ENCODE results near the gene LPP. TPM values are rescaled to one million over a fixed set of nuclear protein-coding genes. Genes with fewer than 3 reads are reported as not detected.

The LPP gene, protein sequence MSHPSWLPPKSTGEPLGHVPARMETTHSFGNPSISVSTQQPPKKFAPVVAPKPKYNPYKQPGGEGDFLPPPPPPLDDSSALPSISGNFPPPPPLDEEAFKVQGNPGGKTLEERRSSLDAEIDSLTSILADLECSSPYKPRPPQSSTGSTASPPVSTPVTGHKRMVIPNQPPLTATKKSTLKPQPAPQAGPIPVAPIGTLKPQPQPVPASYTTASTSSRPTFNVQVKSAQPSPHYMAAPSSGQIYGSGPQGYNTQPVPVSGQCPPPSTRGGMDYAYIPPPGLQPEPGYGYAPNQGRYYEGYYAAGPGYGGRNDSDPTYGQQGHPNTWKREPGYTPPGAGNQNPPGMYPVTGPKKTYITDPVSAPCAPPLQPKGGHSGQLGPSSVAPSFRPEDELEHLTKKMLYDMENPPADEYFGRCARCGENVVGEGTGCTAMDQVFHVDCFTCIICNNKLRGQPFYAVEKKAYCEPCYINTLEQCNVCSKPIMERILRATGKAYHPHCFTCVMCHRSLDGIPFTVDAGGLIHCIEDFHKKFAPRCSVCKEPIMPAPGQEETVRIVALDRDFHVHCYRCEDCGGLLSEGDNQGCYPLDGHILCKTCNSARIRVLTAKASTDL
- total RNA-seq (100 to 1,000 TPM; 185 to 885 (median 487) TPM), polyA plus RNA-seq (10 to 100 TPM in 1 of 3 donors, 1 to 10 TPM in 2; 8.0 to 14.6 (median 8.9) TPM)
- long read RNA-seq, donor 1, partial matches to known transcripts: 8 of 8 reads
- long read RNA-seq, donor 1, other reads (novel, unspliced or antisense): 0 of 8 reads
- long read RNA-seq, donor 2, partial matches to known transcripts: 5 of 5 reads
- long read RNA-seq, donor 2, other reads (novel, unspliced or antisense): 0 of 5 reads
- long read RNA-seq, donor 3: 0 reads
- long read RNA-seq, donor 4: 0 reads
- long read RNA-seq, donor 5, partial matches to known transcripts: 12 of 12 reads
- long read RNA-seq, donor 5, other reads (novel, unspliced or antisense): 0 of 12 reads
- long read RNA-seq, donor 6: 0 reads
- long read RNA-seq, donor 7, partial matches to known transcripts: 6 of 6 reads
- long read RNA-seq, donor 7, other reads (novel, unspliced or antisense): 0 of 6 reads
- long read RNA-seq, donor 8: 0 reads
- long read RNA-seq, donor 9: 0 reads
- long read RNA-seq, donor 10: 0 reads

DNA sequence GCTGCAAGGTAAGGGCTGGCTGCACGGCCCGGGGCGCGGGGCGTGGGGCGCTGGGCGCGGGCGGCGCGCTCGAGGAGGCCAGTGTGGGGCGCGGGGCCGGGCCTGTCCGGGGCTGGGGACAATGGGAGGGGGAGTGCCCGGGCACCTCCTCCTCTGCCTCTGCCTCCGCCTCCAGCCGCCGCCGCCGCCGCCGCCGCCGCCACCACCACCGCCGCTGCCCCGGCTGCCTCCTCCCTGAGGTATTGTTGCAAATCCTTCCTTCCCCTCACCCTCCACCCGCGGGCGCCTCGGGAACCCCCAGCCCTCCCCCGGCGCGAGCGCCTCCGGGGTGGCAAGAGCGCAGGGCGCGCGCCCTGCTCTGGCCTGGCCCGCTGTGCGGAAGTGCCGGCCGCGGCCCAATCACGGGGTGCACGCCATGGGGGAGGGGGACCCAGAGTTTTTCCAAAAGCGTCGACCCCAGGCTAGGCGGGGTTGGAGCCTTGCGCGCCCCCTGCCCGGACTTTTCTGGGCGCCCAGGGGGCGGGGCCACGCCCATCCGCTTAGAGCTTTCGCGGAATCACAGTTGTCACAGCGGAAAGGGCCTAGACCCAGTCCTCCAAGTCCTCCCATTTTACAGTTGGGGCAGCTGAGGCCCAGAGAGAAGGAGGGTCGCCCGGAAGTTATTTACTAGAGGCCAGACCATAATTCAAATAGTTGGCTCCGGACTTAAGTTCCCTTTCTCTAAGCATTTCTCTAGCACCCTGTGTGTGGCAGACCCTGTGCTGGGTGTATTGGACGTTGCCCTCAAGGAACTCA lies at the start of gene LPP:
TSS of gene LPP (plus strand) at position 144 of the 795 bp plus-strand sequence. CDS start 251,964 bp downstream, outside the sequence.
- Histone ChIP-seq H3K36me3 (no peaks in the 10 kb centered on the region), H3K27ac (peak within 1 kb of the TSS; percentile 87 to 98 (median 96)), H3K9me3 (no peaks in the 10 kb centered on the region), H3K27me3 (no peaks in the 10 kb centered on the region), H3K4me3 (peak within 1 kb of the TSS; percentile 73 to 77 (median 74)), H3K4me1 (peaks cover 33 to 74% (median 62%) of the 10 kb centered on the region in 4 donors)
- peak; percentile 85 to 91 for DNase-seq
- intact Hi-C loops (cut with DNase I; ENCODE audit: low total_unique reads): no loop called here
- 0 to 1% (median 0%) methylated on average over 15 to 65 of the region's 66 CpGs for WGBS, 5 donors
- TF ChIP-seq POLR2AphosphoS5 (IDR thresholded peaks at IDR 0.05): peak in 1 of 3 donors; percentile 56
- no peak for TF ChIP-seq EP300 (IDR thresholded peaks at IDR 0.05)
- TF ChIP-seq, protein P1, sequence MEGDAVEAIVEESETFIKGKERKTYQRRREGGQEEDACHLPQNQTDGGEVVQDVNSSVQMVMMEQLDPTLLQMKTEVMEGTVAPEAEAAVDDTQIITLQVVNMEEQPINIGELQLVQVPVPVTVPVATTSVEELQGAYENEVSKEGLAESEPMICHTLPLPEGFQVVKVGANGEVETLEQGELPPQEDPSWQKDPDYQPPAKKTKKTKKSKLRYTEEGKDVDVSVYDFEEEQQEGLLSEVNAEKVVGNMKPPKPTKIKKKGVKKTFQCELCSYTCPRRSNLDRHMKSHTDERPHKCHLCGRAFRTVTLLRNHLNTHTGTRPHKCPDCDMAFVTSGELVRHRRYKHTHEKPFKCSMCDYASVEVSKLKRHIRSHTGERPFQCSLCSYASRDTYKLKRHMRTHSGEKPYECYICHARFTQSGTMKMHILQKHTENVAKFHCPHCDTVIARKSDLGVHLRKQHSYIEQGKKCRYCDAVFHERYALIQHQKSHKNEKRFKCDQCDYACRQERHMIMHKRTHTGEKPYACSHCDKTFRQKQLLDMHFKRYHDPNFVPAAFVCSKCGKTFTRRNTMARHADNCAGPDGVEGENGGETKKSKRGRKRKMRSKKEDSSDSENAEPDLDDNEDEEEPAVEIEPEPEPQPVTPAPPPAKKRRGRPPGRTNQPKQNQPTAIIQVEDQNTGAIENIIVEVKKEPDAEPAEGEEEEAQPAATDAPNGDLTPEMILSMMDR (IDR thresholded peaks at IDR 0.05): no peak
- TF ChIP-seq POLR2A (IDR thresholded peaks at IDR 0.05): no peak

DNA sequence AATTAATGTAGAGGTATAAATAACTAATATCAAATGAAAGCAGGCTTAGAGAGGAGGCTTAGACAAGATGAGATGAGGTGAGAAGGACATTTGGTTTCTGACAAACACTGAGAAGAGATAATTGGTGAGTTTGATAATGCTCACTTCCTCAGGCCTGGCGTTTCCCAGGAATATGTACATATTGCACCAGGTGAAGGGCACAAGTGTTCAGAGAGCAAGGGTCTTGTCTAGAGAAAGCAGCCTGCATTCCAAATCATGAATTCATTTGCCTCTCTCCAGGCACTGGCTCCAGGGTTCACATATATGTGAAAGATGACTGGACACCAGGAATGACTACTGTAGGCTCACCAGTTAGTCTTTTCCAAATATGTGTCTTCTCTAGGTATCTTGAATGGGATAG lies 48.0 kb upstream of the LPP start:
- no peaks in the 10 kb centered on the region for H3K4me1 ChIP-seq
- no peak for DNase-seq
- TF ChIP-seq POLR2A (IDR thresholded peaks at IDR 0.05): no peak
- TF ChIP-seq EP300 (IDR thresholded peaks at IDR 0.05): no peak
- TF ChIP-seq, protein P1 (IDR thresholded peaks at IDR 0.05): no peak
- no peak for TF ChIP-seq POLR2AphosphoS5 (IDR thresholded peaks at IDR 0.05)
- intact Hi-C loops (cut with DNase I; ENCODE audit: low total_unique reads): no loop called here
- no peak overlapping the region for H3K4me3 ChIP-seq
- WGBS, 5 donors: 43 to 80% (median 64%) methylated on average over 1 of the region's 1 CpG
- no peaks in the 10 kb centered on the region for H3K27me3 ChIP-seq
- H3K27ac ChIP-seq: no peak overlapping the region
- H3K9me3 ChIP-seq: peaks cover 0 to 5% (median under 1%) of the 10 kb centered on the region in 4 donors
- no peaks in the 10 kb centered on the region for H3K36me3 ChIP-seq

DNA sequence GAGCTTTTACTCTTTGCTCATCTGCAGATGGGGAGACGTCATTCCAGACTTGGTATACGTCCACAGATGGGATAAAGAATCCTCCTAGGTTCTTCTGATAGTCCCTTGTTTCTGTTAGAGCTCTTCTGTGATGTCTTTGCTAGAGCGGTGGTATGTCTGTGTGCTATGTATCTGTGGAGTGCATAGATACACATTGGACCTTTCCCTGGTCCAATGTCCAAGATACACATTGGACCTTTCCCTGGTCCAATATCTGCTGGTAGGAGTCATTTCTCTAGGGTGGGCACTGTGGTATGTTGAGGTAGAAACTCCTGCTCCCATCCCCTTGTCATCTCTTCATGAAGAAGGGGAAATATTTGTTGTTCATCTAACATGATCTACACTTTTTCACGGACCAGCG lies 47.5 kb upstream of the LPP start:
- WGBS, 5 donors: 83 to 93% (median 87%) methylated on average over 5 of the region's 5 CpGs
- intact Hi-C loops (cut with DNase I; ENCODE audit: low total_unique reads): no loop called here
- no peaks in the 10 kb centered on the region for H3K4me1 ChIP-seq
- DNase-seq: no peak
- H3K36me3 ChIP-seq: no peaks in the 10 kb centered on the region
- TF ChIP-seq EP300 (IDR thresholded peaks at IDR 0.05) (no peak), POLR2AphosphoS5 (IDR thresholded peaks at IDR 0.05) (no peak), POLR2A (IDR thresholded peaks at IDR 0.05) (no peak)
- TF ChIP-seq, protein P1 (IDR thresholded peaks at IDR 0.05): no peak
- H3K4me3 ChIP-seq: no peak overlapping the region
- H3K27me3 ChIP-seq: no peaks in the 10 kb centered on the region
- no peak overlapping the region for H3K27ac ChIP-seq
- peaks cover 0 to under 1% (median 0%) of the 10 kb centered on the region in 4 donors for H3K9me3 ChIP-seq

Data from stomach (tissue), 19 donors.